ENCODE measurements around the gene OR13D1. TPM values are rescaled to one million over a fixed set of nuclear protein-coding genes. Genes with fewer than 3 reads are reported as not detected.

OR13D1 gene
- polyA plus RNA-seq, 1 donor from 2014 or later = not detected

DNA sequence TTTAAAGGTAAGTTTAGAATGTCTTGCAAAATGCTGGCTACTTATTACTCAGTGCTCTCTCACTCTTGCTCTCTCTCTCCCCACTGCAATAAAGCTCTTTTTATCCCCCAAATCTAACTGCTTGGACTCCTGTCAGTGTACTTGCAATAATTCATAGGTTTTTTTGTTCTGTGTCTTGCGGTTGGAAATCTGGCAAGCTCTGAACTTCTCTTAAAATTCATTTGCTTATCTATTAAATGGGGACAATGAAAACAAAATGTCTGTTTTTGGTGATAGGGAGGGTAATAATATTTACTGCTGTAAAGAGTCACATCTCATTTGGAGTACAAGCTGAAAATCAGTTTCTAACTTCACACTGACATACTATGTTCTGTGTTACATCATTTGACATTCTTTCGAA is 18.7 kb upstream of the OR13D1 start:
- no peaks in the 10 kb centered on the region for H3K9me3 ChIP-seq (ENCODE audit: low read length)
- H3F3A ChIP-seq (ENCODE audit: insufficient read depth, low read length, poor library complexity, severe bottlenecking) = no peaks in the 10 kb centered on the region
- H3K9ac ChIP-seq (ENCODE audit: low read length) = no peak overlapping the region
- H2AFZ ChIP-seq (ENCODE audit: low read depth, low read length) = no peak overlapping the region
- H3K27ac ChIP-seq (ENCODE audit: low read length) = no peak overlapping the region
- no peaks in the 10 kb centered on the region for H3K79me2 ChIP-seq (replicated peaks; ENCODE audit: insufficient read depth, low read length)
- H3K4me3 ChIP-seq (ENCODE audit: low read length) = no peak overlapping the region
- H3K27me3 ChIP-seq (ENCODE audit: insufficient read depth, low read depth, low read length) = no peaks in the 10 kb centered on the region
- H3K4me2 ChIP-seq (ENCODE audit: low read length) = no peak overlapping the region
- no peaks in the 10 kb centered on the region for H3K9me2 ChIP-seq (ENCODE audit: insufficient read depth, low read length)
- H3K36me3 ChIP-seq (ENCODE audit: insufficient read depth, low read length) = no peaks in the 10 kb centered on the region
- H4K20me1 ChIP-seq (ENCODE audit: insufficient read depth) = no peaks in the 10 kb centered on the region
- TF ChIP-seq TAF1 (IDR thresholded peaks at IDR 0.05; ENCODE audit: low read depth) = no peak
- TF ChIP-seq RAD21 (conservative IDR thresholded peaks at IDR 0.05) = no peak
- TF ChIP-seq POLR2AphosphoS5 (IDR thresholded peaks at IDR 0.05) = no peak
- TF ChIP-seq, protein P1, sequence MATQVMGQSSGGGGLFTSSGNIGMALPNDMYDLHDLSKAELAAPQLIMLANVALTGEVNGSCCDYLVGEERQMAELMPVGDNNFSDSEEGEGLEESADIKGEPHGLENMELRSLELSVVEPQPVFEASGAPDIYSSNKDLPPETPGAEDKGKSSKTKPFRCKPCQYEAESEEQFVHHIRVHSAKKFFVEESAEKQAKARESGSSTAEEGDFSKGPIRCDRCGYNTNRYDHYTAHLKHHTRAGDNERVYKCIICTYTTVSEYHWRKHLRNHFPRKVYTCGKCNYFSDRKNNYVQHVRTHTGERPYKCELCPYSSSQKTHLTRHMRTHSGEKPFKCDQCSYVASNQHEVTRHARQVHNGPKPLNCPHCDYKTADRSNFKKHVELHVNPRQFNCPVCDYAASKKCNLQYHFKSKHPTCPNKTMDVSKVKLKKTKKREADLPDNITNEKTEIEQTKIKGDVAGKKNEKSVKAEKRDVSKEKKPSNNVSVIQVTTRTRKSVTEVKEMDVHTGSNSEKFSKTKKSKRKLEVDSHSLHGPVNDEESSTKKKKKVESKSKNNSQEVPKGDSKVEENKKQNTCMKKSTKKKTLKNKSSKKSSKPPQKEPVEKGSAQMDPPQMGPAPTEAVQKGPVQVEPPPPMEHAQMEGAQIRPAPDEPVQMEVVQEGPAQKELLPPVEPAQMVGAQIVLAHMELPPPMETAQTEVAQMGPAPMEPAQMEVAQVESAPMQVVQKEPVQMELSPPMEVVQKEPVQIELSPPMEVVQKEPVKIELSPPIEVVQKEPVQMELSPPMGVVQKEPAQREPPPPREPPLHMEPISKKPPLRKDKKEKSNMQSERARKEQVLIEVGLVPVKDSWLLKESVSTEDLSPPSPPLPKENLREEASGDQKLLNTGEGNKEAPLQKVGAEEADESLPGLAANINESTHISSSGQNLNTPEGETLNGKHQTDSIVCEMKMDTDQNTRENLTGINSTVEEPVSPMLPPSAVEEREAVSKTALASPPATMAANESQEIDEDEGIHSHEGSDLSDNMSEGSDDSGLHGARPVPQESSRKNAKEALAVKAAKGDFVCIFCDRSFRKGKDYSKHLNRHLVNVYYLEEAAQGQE (IDR thresholded peaks at IDR 0.05; ENCODE audit: borderline replicate concordance) = no peak
- TF ChIP-seq, protein P2, sequence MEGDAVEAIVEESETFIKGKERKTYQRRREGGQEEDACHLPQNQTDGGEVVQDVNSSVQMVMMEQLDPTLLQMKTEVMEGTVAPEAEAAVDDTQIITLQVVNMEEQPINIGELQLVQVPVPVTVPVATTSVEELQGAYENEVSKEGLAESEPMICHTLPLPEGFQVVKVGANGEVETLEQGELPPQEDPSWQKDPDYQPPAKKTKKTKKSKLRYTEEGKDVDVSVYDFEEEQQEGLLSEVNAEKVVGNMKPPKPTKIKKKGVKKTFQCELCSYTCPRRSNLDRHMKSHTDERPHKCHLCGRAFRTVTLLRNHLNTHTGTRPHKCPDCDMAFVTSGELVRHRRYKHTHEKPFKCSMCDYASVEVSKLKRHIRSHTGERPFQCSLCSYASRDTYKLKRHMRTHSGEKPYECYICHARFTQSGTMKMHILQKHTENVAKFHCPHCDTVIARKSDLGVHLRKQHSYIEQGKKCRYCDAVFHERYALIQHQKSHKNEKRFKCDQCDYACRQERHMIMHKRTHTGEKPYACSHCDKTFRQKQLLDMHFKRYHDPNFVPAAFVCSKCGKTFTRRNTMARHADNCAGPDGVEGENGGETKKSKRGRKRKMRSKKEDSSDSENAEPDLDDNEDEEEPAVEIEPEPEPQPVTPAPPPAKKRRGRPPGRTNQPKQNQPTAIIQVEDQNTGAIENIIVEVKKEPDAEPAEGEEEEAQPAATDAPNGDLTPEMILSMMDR (IDR thresholded peaks at IDR 0.05; ENCODE audit: poor library complexity, severe bottlenecking) = no peak
- no peak for TF ChIP-seq SMC3 (conservative IDR thresholded peaks at IDR 0.05; ENCODE audit: poor library complexity)
- no peak for TF ChIP-seq EP300 (conservative IDR thresholded peaks at IDR 0.05; ENCODE audit: poor library complexity, severe bottlenecking)
- no peak for TF ChIP-seq MXI1 (conservative IDR thresholded peaks at IDR 0.05; ENCODE audit: poor library complexity, severe bottlenecking)
- no peak for TF ChIP-seq EZH2 (IDR thresholded peaks at IDR 0.05; ENCODE audit: borderline replicate concordance, insufficient read depth, low read length, poor library complexity, severe bottlenecking)

DNA sequence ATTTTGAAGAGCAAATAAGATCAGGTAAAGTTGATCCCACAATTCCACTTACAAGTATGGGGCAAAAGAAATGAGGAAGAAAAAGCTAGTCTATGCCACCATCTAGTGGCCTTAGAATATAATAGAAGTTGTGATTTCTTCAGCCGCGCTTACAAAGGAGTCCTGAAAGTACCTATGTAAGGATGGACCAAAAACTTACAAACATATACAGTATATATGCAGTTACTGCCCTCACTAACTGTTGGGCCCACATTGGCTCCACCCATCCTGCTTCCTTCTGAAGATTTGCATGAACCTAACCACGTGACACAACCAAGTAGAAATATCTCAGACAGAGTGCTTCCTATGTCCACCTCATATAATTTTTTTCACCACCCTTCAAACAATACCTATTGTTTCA is 11.7 kb upstream of the OR13D1 start:
- Histone ChIP-seq H3K4me3 (ENCODE audit: low read length) (no peak overlapping the region), H3K4me2 (ENCODE audit: low read length) (no peak overlapping the region), H3K9me2 (ENCODE audit: insufficient read depth, low read length) (no peaks in the 10 kb centered on the region), H4K20me1 (ENCODE audit: insufficient read depth) (no peaks in the 10 kb centered on the region), H3K27ac (ENCODE audit: low read length) (no peak overlapping the region), H3K27me3 (ENCODE audit: insufficient read depth, low read depth, low read length) (no peaks in the 10 kb centered on the region), H3K36me3 (ENCODE audit: insufficient read depth, low read length) (no peaks in the 10 kb centered on the region), H3K9ac (ENCODE audit: low read length) (no peak overlapping the region), H3K79me2 (replicated peaks; ENCODE audit: insufficient read depth, low read length) (no peaks in the 10 kb centered on the region), H2AFZ (ENCODE audit: low read depth, low read length) (no peak overlapping the region), H3F3A (ENCODE audit: insufficient read depth, low read length, poor library complexity, severe bottlenecking) (no peaks in the 10 kb centered on the region), H3K9me3 (ENCODE audit: low read length) (no peaks in the 10 kb centered on the region)
- peak; percentile 84 for TF ChIP-seq SMC3 (conservative IDR thresholded peaks at IDR 0.05; ENCODE audit: poor library complexity)
- TF ChIP-seq TAF1 (IDR thresholded peaks at IDR 0.05; ENCODE audit: low read depth) = no peak
- peak; percentile 89 for TF ChIP-seq RAD21 (conservative IDR thresholded peaks at IDR 0.05)
- TF ChIP-seq, protein P2 (IDR thresholded peaks at IDR 0.05; ENCODE audit: poor library complexity, severe bottlenecking) = peak; percentile 82

All from neural cell (in vitro differentiated cells).